Pancreas (tissue), 10 donors: ENCODE measurements around the gene AGR2. TPM values are rescaled to one million over a fixed set of nuclear protein-coding genes. Genes with fewer than 3 reads are reported as not detected.
A peak's percentile ranks its signal among the peaks of the same experiment; 100 is the strongest.

ENCODE experiments used
- ATAC-seq, 4 donors: fragments of 200-7000 bp; cut with Tn5 transposase; one replicate each; pipeline versions ENCODE4 v1.8.0 to v1.9.1; 2020; ENCODE audit warnings: mild to moderate bottlenecking in 4 of 4, moderate library complexity in 4 of 4
- DNase-seq, 6 donors: peaks; one replicate each; pipeline ENCODE4 v3.0.0-alpha.2; 2020
- FAIRE-seq: peaks from 2 replicates; lab custom pipeline; 2012; peaks lifted over from hg19 to GRCh38; lab: Jason Lieb, UNC
- H3K27ac ChIP-seq, 4 donors: fragments of 200-600 bp; sonication (generic); 1 replicate in 3 of 4; 2 replicates in 1 of 4; pipeline versions ENCODE4 v1.5.0 to v1.8.0; 2020
- H3K27me3 ChIP-seq, 4 donors: fragments of 200-600 bp; one replicate each; pipeline ENCODE4 v1.8.0; 2021
- H3K36me3 ChIP-seq, 3 donors: fragments of 200-600 bp; sonication (generic) in 1 of 3; one replicate each; pipeline versions ENCODE4 v1.5.0 to v1.8.0; 2020 to 2021
- H3K4me1 ChIP-seq, 3 donors: fragments of 200-600 bp; one replicate each; pipeline ENCODE4 v1.8.0; 2021
- H3K4me3 ChIP-seq, 4 donors: fragments of 200-600 bp; sonication (generic) in 2 of 4; one replicate each; pipeline versions ENCODE4 v1.5.0 to v1.8.0; 2020 to 2021
- H3K9me3 ChIP-seq, 4 donors: fragments of 200-600 bp; one replicate each; pipeline ENCODE4 v1.8.0; 2021
- CTCF ChIP-seq, 4 donors: fragments of 200-600 bp; sonication (generic) in 3 of 4; IDR thresholded peaks; one replicate each; pipeline versions ENCODE4 v1.5.0 to v1.8.0; 2021; ENCODE audit warnings: antibody characterized with exemption in 4 of 4
- WGBS, 2 donors: extraction: QIAGEN DNeasy Blood & Tissue Kit; methylation state at CpG; one replicate each; pipeline ENCODE4 v1.1.7; 2013; 5-methylcytosine and 5-hydroxymethylcytosine counted together
- intact Hi-C, 3 donors: fragments of 100-400 bp; cut with DNase I; formaldehyde crosslinking; loops; one replicate each; pipeline versions ENCODE4 v1.11.1 to v1.14.2; 2022
- polyA plus RNA-seq, 2 donors: library from polyadenylated mRNA; stranded (reverse); fragments of 200-250 nt; gene quantifications; one replicate each; pipeline ENCODE4 v1.2.3, GENCODE V29; 2013
- total RNA-seq, 6 donors: library from RNA; stranded (reverse); fragmentation: NEBNext Ultra II Directional in 4 of 6; extraction: Animal tissue kit (Norgen Biotek cat#: 25700) in 4 of 6; gene quantifications; one replicate each; pipeline versions ENCODE4 v1.2.1 to v1.2.4, GENCODE V29; 2021 to 2023
- donor health status: healthy with polysubstance abuse.
- donor health status: DM: no; HTN: no; CAD: no; lungs with moderate emphysema.
- donor health status: DM: no; HTN: no; CAD: no.
- donor health status: control.
- donor health status: control.
- donor health status: Bipolar disorder and iron deficiency.
- donor health status: DM: yes; HTN: yes; CAD: no.
- donor health status: DM: no; HTN: no; CAD: no.
- donor health status: DM: no; HTN: no; CAD: no.
- donor health status: DM: yes; HTN: yes; CAD: no.

Gene AGR2
- total and polyA plus RNA-seq, 8 donors, result 2.3 to 31.5 (median 11.5) TPM

- intact Hi-C loops, result no loop called here
- Histone ChIP-seq H3K27me3 (no peaks in the 10 kb centered on the region), H3K4me3 (no peak overlapping the region), H3K27ac (no peak overlapping the region), H3K9me3 (no peaks in the 10 kb centered on the region), H3K4me1 (peaks cover 4 to 6% (median 6%) of the 10 kb centered on the region in 3 donors), H3K36me3 (no peaks in the 10 kb centered on the region)
- no peak for FAIRE-seq
- 65 to 68% methylated on average over 5 of the region's 5 CpGs for WGBS, 2 donors
- DNase-seq, result no peak
- no peak for TF ChIP-seq CTCF (IDR thresholded peaks at IDR 0.05)
- peak in 1 of 4 donors; percentile 20 for ATAC-seq
Measured at GRCh38 chr7:16791905-16792698, 12.7 kb downstream of the AGR2 start.

GRCh38 chr7:16791071-16791470 is 13.7 kb downstream of the AGR2 start:
- intact Hi-C loops, result no loop called here
- TF ChIP-seq CTCF (IDR thresholded peaks at IDR 0.05), result no peak
- Histone ChIP-seq H3K36me3 (no peaks in the 10 kb centered on the region), H3K27me3 (no peaks in the 10 kb centered on the region), H3K27ac (no peak overlapping the region), H3K4me3 (no peak overlapping the region), H3K9me3 (no peaks in the 10 kb centered on the region), H3K4me1 (peaks cover 4 to 16% (median 16%) of the 10 kb centered on the region in 3 donors)
- FAIRE-seq (no peak), DNase-seq (no peak), ATAC-seq (no peak)
- WGBS, 2 donors, result 53 to 58% methylated on average over 1 of the region's 1 CpG

GRCh38 chr7:16787127-16787526 is 17.7 kb downstream of the AGR2 start:
- TF ChIP-seq CTCF (IDR thresholded peaks at IDR 0.05), result no peak
- Histone ChIP-seq H3K27me3 (no peaks in the 10 kb centered on the region), H3K36me3 (peaks cover 0 to 3% (median 2%) of the 10 kb centered on the region in 3 donors), H3K27ac (peak overlapping the region in 2 of 4 donors; percentile 45 to 60), H3K9me3 (no peaks in the 10 kb centered on the region), H3K4me3 (no peak overlapping the region), H3K4me1 (peaks cover 4 to 23% (median 21%) of the 10 kb centered on the region in 3 donors)
- DNase-seq (no peak), FAIRE-seq (no peak), ATAC-seq (peak; percentile 28 to 76 (median 66))
- intact Hi-C loops, result no loop called here
- 61 to 78% methylated on average over 1 of the region's 1 CpG for WGBS, 2 donors

- H3K9me3 ChIP-seq, result no peaks in the 10 kb centered on the region
- TF ChIP-seq CTCF (IDR thresholded peaks at IDR 0.05), result no peak
- H3K27me3 ChIP-seq, result no peaks in the 10 kb centered on the region
- H3K27ac ChIP-seq, result peak overlapping the region in 2 of 4 donors; percentile 45 to 60
- DNase-seq, result no peak
- WGBS, 2 donors, result 19 to 21% methylated on average over 4 of the region's 4 CpGs
- peak; percentile 50 to 90 (median 82) for ATAC-seq
- H3K4me3 ChIP-seq, result no peak overlapping the region
- H3K4me1 ChIP-seq, result peaks cover 4 to 23% (median 21%) of the 10 kb centered on the region in 3 donors
- intact Hi-C loops, result no loop called here
- H3K36me3 ChIP-seq, result peaks cover 0 to 6% (median 3%) of the 10 kb centered on the region in 3 donors
- peak; percentile 49 for FAIRE-seq
Measured at GRCh38 chr7:16786257-16786656, 18.5 kb downstream of the AGR2 start.

GRCh38 chr7:16785846-16786245 is 19.0 kb downstream of the AGR2 start:
- DNase-seq (no peak), ATAC-seq (peak in 2 of 4 donors; percentile 27 to 38), FAIRE-seq (no peak)
- Histone ChIP-seq H3K36me3 (peaks cover 0 to 6% (median 3%) of the 10 kb centered on the region in 3 donors), H3K27me3 (no peaks in the 10 kb centered on the region), H3K27ac (peak overlapping the region in 2 of 4 donors; percentile 45 to 60), H3K9me3 (no peaks in the 10 kb centered on the region), H3K4me1 (peaks cover 4 to 23% (median 21%) of the 10 kb centered on the region in 3 donors), H3K4me3 (no peak overlapping the region)
- WGBS, 2 donors, result 46 to 54% methylated on average over 2 of the region's 2 CpGs
- intact Hi-C loops, result no loop called here
- no peak for TF ChIP-seq CTCF (IDR thresholded peaks at IDR 0.05)
